HepG2 (cell line): ENCODE data around the gene TMEM95. TPM values are rescaled to one million over a fixed set of nuclear protein-coding genes. Genes with fewer than 3 reads are reported as not detected.

Experiments
- ATF6 ChIP-seq: sonication (generic); formaldehyde crosslinking; conservative IDR thresholded peaks from 2 replicates; pipeline ENCODE4 v1.4.0; 2020; ENCODE audit warnings: missing genetic modification reagents
- EHMT2 ChIP-seq: fragments of 200-600 bp; sonication (generic); IDR thresholded peaks from 2 replicates; pipeline ENCODE4 v1.7.0; 2017; ENCODE audit warnings: antibody characterized with exemption, low read depth, low read length, borderline replicate concordance
- GATAD1 ChIP-seq: IDR thresholded peaks from 2 replicates; pipeline ENCODE4 v1.6.1; 2016; ENCODE audit warnings: missing genetic modification reagents, missing compliant biosample characterization
- HMG20A ChIP-seq: IDR thresholded peaks from 2 replicates; pipeline ENCODE4 v1.6.1; 2016; ENCODE audit warnings: borderline replicate concordance
- HNF4A ChIP-seq: sonication (generic); formaldehyde crosslinking; IDR thresholded peaks from 2 replicates; pipeline ENCODE4 v1.4.0; 2020; ENCODE audit warnings: missing genetic modification reagents
- IRF2 ChIP-seq: IDR thresholded peaks from 2 replicates; pipeline ENCODE4 v1.6.1; 2018; ENCODE audit warnings: missing genetic modification reagents, missing compliant biosample characterization
- MAFF ChIP-seq: IDR thresholded peaks from 2 replicates; pipeline ENCODE4 v1.6.1; 2011; ENCODE audit warnings: low read depth, low read length, improper control_type of control experiment
- POLR2AphosphoS5 ChIP-seq: IDR thresholded peaks from 2 replicates; pipeline ENCODE4 v1.6.1; 2012; ENCODE audit warnings: low read depth, low read length
- RARA ChIP-seq: IDR thresholded peaks from 2 replicates; pipeline ENCODE4 v1.6.1; 2016; ENCODE audit warnings: missing genetic modification reagents, missing compliant biosample characterization
- SP140L ChIP-seq: sonication (generic); formaldehyde crosslinking; IDR thresholded peaks from 2 replicates; pipeline ENCODE4 v1.4.0; 2020; ENCODE audit warnings: missing genetic modification reagents, borderline replicate concordance
- SP2 ChIP-seq: sonication (generic); formaldehyde crosslinking; IDR thresholded peaks from 2 replicates; pipeline ENCODE4 v1.5.1; 2020; ENCODE audit warnings: mild to moderate bottlenecking, missing genetic modification reagents
- ZBTB21 ChIP-seq: sonication (generic); formaldehyde crosslinking; IDR thresholded peaks from 2 replicates; pipeline ENCODE4 v1.4.0; 2020; ENCODE audit warnings: missing genetic modification reagents
- ZBTB7A ChIP-seq: sonication (generic); formaldehyde crosslinking; IDR thresholded peaks from 2 replicates; pipeline ENCODE4 v1.8.0; 2022; ENCODE audit warnings: mild to moderate bottlenecking, missing genetic modification reagents
- ZKSCAN8 ChIP-seq: IDR thresholded peaks from 2 replicates; pipeline ENCODE4 v1.6.1; 2016; ENCODE audit warnings: borderline replicate concordance, missing genetic modification reagents, missing compliant biosample characterization
- ZMYM4 ChIP-seq: sonication (generic); formaldehyde crosslinking; IDR thresholded peaks from 2 replicates; pipeline ENCODE4 v1.8.1; 2023; ENCODE audit warnings: mild to moderate bottlenecking, missing genetic modification reagents
- ZNF710 ChIP-seq: sonication (generic); formaldehyde crosslinking; IDR thresholded peaks from 2 replicates; pipeline ENCODE4 v1.5.0; 2020; ENCODE audit warnings: mild to moderate bottlenecking, missing genetic modification reagents, borderline replicate concordance
- ZNF800 ChIP-seq: sonication (generic); formaldehyde crosslinking; IDR thresholded peaks from 2 replicates; pipeline ENCODE4 v1.4.0; 2020; ENCODE audit warnings: missing genetic modification reagents
- polyA plus RNA-seq, 8 experiments: library from polyadenylated mRNA; depleted of rRNA in 3 of 8; stranded (reverse) in 7 of 8; unstranded in 1 of 8; fragments of >200 nt; fragmentation: Illumina TruSeq in 4 of 8; extraction: Trizol in 4 of 8; gene quantifications; 2 replicates each; pipeline versions ENCODE4 v1.2.1 to v1.2.3, GENCODE V29; 2011 to 2016; ENCODE audit warnings: low read depth in 4 of 8, missing spikeins in 1 of 8, mixed read lengths in 1 of 8; ENCODE audit not compliant: insufficient read depth in 1 of 8
- total RNA-seq, 5 experiments: library from RNA; depleted of rRNA; stranded (reverse); fragments of >200 nt; fragmentation: Illumina TruSeq; extraction: Trizol; gene quantifications; 2 replicates each; pipeline ENCODE4 v1.2.3, GENCODE V29; 2016; ENCODE audit warnings: low read depth in 1 of 5
- TF ChIP-seq, protein P1 (sequence below): IDR thresholded peaks from 2 replicates; pipeline ENCODE4 v1.6.1; 2012; ENCODE audit warnings: low read depth, low read length, improper control_type of control experiment
- TF ChIP-seq, protein P2 (sequence below): IDR thresholded peaks from 2 replicates; pipeline ENCODE4 v1.6.1; 2016
- TF ChIP-seq, protein P3 (sequence below): sonication (generic); formaldehyde crosslinking; IDR thresholded peaks from 2 replicates; pipeline ENCODE4 v1.5.0; 2020; ENCODE audit warnings: missing genetic modification reagents, mild to moderate bottlenecking, borderline replicate concordance

The TMEM95 gene
- total and polyA plus RNA-seq, 2 of the 13 experiments (the other 11 are each of a cell fraction or from before 2014, with no cell fraction given) = not detected

DNA sequence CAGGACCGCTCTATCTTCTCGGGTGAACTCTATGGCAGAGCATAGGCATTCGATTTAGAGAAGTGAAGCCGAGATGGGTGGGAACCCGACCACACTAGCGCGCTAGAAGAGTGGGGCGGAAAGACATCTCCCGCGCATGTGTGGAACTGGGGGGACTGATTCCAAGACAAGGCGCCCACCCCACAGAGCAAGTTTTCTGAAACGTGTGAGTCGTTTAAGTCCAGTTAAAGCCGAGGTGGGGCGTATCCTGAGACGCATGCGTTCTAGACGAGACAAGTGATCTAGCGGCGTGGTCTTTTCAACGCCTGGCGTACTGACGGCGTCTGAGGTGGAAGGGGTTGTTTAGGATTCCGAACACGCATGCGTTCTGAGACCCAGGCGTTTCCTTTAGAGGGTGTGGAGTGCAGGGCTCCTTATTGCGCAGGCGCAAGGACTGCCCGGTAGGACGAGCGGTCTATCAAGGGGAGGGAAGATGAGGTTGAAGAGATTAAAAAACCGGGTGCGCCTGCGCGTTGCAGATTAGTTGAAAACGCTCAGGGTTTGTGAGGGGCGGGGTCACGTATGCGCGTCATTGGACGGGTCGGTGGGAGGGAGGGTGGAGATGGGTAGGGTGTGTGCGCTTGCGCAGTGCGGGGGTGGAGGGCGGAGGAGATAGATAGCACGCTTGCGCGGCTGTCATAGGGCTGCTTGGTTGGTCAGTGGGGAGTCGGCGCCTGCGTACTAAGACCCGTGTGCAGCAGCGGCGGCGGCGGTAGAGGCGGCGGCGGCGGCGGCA lies 47.9 kb upstream of the TMEM95 start, which contains the start of gene EIF5A (continued):
- 0 out of 2 replicates have a peak, but pooled peaks have one; percentile 32 for TF ChIP-seq ZNF800
- TF ChIP-seq, protein P1, sequence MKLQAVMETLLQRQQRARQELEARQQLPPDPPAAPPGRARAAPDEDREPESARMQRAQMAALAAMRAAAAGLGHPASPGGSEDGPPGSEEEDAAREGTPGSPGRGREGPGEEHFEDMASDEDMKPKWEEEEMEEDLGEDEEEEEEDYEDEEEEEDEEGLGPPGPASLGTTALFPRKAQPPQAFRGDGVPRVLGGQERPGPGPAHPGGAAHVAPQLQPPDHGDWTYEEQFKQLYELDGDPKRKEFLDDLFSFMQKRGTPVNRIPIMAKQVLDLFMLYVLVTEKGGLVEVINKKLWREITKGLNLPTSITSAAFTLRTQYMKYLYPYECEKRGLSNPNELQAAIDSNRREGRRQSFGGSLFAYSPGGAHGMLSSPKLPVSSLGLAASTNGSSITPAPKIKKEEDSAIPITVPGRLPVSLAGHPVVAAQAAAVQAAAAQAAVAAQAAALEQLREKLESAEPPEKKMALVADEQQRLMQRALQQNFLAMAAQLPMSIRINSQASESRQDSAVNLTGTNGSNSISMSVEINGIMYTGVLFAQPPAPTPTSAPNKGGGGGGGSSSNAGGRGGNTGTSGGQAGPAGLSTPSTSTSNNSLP = peak; percentile 35; the same call in 1 of the 2 replicates
- TF ChIP-seq SP140L (CRISPR knock-in tag) = no peak
- TF ChIP-seq ZBTB21 (CRISPR knock-in tag) = no peak
- no peak for TF ChIP-seq SP2
- TF ChIP-seq, protein P2, sequence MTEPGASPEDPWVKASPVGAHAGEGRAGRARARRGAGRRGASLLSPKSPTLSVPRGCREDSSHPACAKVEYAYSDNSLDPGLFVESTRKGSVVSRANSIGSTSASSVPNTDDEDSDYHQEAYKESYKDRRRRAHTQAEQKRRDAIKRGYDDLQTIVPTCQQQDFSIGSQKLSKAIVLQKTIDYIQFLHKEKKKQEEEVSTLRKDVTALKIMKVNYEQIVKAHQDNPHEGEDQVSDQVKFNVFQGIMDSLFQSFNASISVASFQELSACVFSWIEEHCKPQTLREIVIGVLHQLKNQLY (CRISPR knock-in tag) = no peak
- TF ChIP-seq ZMYM4 (CRISPR knock-in tag) = no peak
- no peak for TF ChIP-seq MAFF
- TF ChIP-seq ZBTB7A (CRISPR knock-in tag) = no peak
- no peak for TF ChIP-seq ZKSCAN8 (CRISPR knock-in tag)
- TF ChIP-seq, protein P3, sequence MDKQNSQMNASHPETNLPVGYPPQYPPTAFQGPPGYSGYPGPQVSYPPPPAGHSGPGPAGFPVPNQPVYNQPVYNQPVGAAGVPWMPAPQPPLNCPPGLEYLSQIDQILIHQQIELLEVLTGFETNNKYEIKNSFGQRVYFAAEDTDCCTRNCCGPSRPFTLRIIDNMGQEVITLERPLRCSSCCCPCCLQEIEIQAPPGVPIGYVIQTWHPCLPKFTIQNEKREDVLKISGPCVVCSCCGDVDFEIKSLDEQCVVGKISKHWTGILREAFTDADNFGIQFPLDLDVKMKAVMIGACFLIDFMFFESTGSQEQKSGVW = no peak
- 0 out of 2 replicates have a peak, but pooled peaks have one; percentile 8 for TF ChIP-seq RARA
- peak; percentile 97 for TF ChIP-seq POLR2AphosphoS5
- no peak for TF ChIP-seq ATF6
- no peak for TF ChIP-seq EHMT2
- TF ChIP-seq IRF2 (CRISPR knock-in tag) = no peak
- TF ChIP-seq ZNF710 (CRISPR knock-in tag) = peak; percentile 65; the same call in 1 of the 2 replicates
- peak; percentile 32 for TF ChIP-seq GATAD1 (CRISPR knock-in tag)
- TF ChIP-seq HNF4A (CRISPR knock-in tag) = no peak
- no peak for TF ChIP-seq HMG20A (CRISPR knock-in tag)
